ENCODE measurements around the gene GNPAT. TPM values are rescaled to one million over a fixed set of nuclear protein-coding genes. Genes with fewer than 3 reads are reported as not detected.

GNPAT gene
- total and polyA plus RNA-seq, 2 of the 4 experiments (the other 2 are of a cell fraction): 17.2 to 36.0 TPM

GRCh38 chr1:231266811-231267322 is 25.9 kb downstream of the GNPAT start:
- intact Hi-C loops (cut with micrococcal nuclease): no loop called here
- WGBS, 2 experiments (ENCODE audit: extremely low coverage in 2 of 2, insufficient read length in 1 of 2): no CpG with 5 or more reads among the region's 1 CpG

More at GRCh38 chr1:231266811-231267322, 25.9 kb downstream of the GNPAT start:
- H3K27ac ChIP-seq (ENCODE audit: insufficient read depth, low read length): no peak overlapping the region
- no peak overlapping the region for H2AK9ac ChIP-seq (replicated peaks; ENCODE audit: low read depth, low read length, poor library complexity)
- H2BK15ac ChIP-seq (ENCODE audit: low read depth, low read length): no peak overlapping the region
- H3K23ac ChIP-seq (ENCODE audit: low read depth, low read length): no peak overlapping the region
- no peak overlapping the region for H4K8ac ChIP-seq (ENCODE audit: low read depth in 2 of 2, low read length in 2 of 2)
- H3K9me1 ChIP-seq (ENCODE audit: insufficient read depth, low read length): no peaks in the 10 kb centered on the region
- peaks cover 25% of the 10 kb centered on the region for H3K36me3 ChIP-seq (ENCODE audit: control insufficient read depth, insufficient read depth, low read length)
- no peak overlapping the region for H4K91ac ChIP-seq (ENCODE audit: insufficient read depth, low read depth, low read length)
- ChIA-PET CTCF (no interaction called here), POLR2A (ENCODE audit: unreplicated experiment) (no interaction called here)
- H3K9ac ChIP-seq (ENCODE audit: low read depth, low read length): no peak overlapping the region
- no peak overlapping the region for H3K56ac ChIP-seq (ENCODE audit: extremely low read depth, insufficient read depth, low read length)
- no peaks in the 10 kb centered on the region for H4K20me1 ChIP-seq (ENCODE audit: insufficient read depth, low read length)
- no peaks in the 10 kb centered on the region for H3K9me3 ChIP-seq (ENCODE audit: control insufficient read depth, insufficient read depth, low read length)
- no peak for ATAC-seq (ENCODE audit: low read depth)
- H2BK5ac ChIP-seq (ENCODE audit: low read depth, low read length, poor library complexity, severe bottlenecking): no peak overlapping the region
- no peaks in the 10 kb centered on the region for H3K27me3 ChIP-seq (ENCODE audit: control insufficient read depth, insufficient read depth, low read length)
- dilution Hi-C loops (cut with HindIII; ENCODE audit: low sequenced_read_pairs, unreplicated experiment) (no loop called here), in situ Hi-C loops (cut with MboI; ENCODE audit: low sequenced_read_pairs) (no loop called here)
- H3K4me2 ChIP-seq (ENCODE audit: low read depth, low read length): no peak overlapping the region
- H3K18ac ChIP-seq (ENCODE audit: low read depth, low read length): no peak overlapping the region
- no peak overlapping the region for H2BK20ac ChIP-seq (ENCODE audit: low read depth, low read length)
- H3K4me3 ChIP-seq (ENCODE audit: insufficient read depth, low read depth, low read length): no peak overlapping the region
- no TSS peak for BruUV-seq (replicated peaks)
- H2AFZ ChIP-seq (replicated peaks; ENCODE audit: low read length, poor library complexity): no peak overlapping the region
- H2AK5ac ChIP-seq (ENCODE audit: low read depth, low read length): no peak overlapping the region
- no peak overlapping the region for H3K14ac ChIP-seq (replicated peaks; ENCODE audit: low read depth, low read length)
- no peaks in the 10 kb centered on the region; a peak in 1 of 4 replicates for H3K79me1 ChIP-seq (ENCODE audit: low read depth in 1 of 2, low read length in 2 of 2)
- peak; percentile 32 for DNase-seq
- TF ChIP-seq ELK1 (IDR thresholded peaks at IDR 0.05; ENCODE audit: borderline replicate concordance, low read depth, low read length) (no peak), MAFK (IDR thresholded peaks at IDR 0.05; ENCODE audit: low read depth, low read length) (no peak), CHD1 (IDR thresholded peaks at IDR 0.05; ENCODE audit: low read depth, low read length) (no peak), USF2 (IDR thresholded peaks at IDR 0.05; ENCODE audit: low read depth, low read length) (no peak), NFE2L2 (IDR thresholded peaks at IDR 0.05; ENCODE audit: low read depth, low read length) (no peak), RFX5 (IDR thresholded peaks at IDR 0.05; ENCODE audit: low read depth, low read length) (no peak), RAD21 (IDR thresholded peaks at IDR 0.05; ENCODE audit: low read length) (no peak), CTCF (conservative IDR thresholded peaks at IDR 0.05; ENCODE audit: low read depth, low read length) (no peak)
- no peak overlapping the region for H4K5ac ChIP-seq (ENCODE audit: low read depth, low read length)
- no peak overlapping the region for H3K4ac ChIP-seq (ENCODE audit: low read depth, low read length)
- H2BK120ac ChIP-seq (ENCODE audit: low read depth, low read length): no peak overlapping the region
- H3K4me1 ChIP-seq (ENCODE audit: control insufficient read depth, insufficient read depth, low read length): no peaks in the 10 kb centered on the region
